ENCODE measurements around the gene TBC1D17.

The TBC1D17 gene

DNA sequence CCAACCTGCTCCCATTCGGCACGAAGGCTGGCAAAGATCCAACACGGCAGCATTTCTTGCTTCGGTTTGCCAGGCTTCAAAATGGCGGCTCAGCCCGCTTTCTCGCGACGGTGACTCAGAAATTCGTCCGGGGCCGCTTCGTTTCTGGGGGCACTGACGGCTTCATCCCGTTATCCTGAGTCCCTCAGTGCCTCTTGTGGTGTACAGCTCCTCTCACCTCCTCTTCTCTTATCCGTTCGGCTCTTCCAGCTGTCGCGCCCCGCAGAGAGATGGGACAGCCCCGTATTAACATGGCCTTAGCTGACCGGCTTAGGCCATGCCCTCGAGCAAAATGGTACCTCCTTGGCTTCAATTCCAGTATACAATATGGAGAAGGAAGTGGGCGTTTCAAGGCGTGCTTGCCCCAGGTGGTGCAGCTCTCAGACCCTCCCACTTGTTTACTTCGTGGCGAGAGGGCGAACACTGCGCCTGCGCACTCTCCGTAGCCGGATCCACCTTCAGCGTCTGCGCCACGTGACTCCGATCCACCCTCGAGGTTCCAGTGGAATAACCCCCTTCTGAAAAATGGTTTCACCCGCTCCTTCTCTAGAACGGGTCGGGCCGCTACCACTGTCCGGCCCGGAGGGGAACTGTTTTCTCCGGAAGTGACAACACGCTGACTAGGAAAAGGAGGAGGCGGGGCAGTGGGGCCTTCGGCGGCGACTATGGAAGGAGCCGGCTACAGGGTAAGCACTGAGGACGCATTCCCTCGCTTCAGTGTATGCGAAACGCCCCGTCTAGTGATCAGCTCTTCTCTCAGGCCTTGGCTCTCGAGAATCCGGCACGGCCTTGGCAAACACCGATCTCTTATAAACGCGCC is at the start of gene TBC1D17, which contains the start of gene AKT1S1:
TBC1D17 (plus strand) TSS at position 683 of the 859 bp plus-strand sequence; CDS start at position 705, 22 bp downstream.
AKT1S1 (minus strand) TSS at position 336 of the 859 bp plus-strand sequence. CDS start 4,060 bp downstream, outside the sequence.
- DNase-seq (ENCODE audit: low read depth in 2 of 3, low spot score in 2 of 3): peak; percentile 84 to 97 (median 88)

DNA sequence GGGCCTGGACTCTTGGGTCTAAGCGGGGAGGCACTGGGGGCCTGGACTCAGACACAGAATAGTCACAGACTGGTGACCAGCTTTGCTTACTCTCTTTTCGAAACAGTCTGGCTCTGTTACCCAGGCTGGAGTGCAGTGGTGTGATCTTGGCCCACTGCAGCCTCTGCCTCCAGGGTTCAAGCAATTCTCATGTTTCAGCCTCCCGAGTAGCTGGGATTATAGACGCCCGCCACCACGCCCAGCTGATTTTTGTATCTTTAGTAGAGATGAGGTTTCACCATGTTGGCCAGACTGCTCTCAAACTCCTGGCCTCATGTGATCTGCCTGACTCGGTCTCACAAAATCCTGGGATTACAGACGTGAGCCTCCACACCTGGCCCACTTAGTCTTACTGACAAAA is 48.3 kb upstream of the TBC1D17 start:
- no peak for DNase-seq (ENCODE audit: low read depth in 2 of 3, low spot score in 2 of 3)

DNA sequence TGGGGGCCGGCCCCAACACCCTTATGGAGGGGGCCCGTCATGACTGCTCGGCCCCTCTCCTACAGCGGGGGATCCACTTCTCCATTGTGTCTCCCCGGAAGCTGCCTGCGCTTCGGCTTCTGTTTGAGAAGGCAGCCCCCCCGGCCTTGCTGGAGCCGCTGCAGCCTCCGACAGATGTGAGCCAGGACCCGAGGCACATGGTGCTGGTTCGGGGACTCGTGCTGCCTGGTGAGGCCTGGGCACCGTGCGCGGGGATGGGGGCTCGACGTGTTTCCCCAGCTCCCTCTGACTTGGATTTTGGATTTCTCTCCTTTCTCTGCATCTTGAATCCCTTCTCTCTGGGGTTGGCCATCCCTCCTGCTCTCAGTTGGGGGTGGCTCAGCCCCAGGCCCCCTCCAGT is 47.8 kb upstream of the TBC1D17 start:
- DNase-seq (ENCODE audit: low read depth in 2 of 3, low spot score in 2 of 3): no peak

DNA sequence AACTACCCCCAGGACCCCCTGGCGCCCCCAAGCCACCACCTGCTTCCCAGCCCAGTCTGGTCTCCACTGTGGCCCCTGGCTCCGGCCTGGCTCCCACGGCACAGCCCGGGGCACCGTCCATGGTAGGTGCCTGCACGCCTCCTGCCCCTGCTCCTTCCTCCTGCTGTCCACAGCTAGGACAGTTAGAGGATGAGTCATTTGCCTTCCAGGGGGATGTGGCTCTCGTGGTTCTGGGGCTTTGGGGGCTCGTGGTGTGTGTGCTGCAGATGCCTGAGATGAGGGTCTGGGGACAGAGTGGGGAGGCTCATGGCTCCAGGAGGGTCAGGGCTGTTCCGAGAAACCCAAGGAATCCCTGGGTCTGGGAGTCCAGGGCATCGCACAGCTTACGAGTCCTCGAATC is 46.7 kb upstream of the TBC1D17 start:
- DNase-seq (ENCODE audit: low read depth in 2 of 3, low spot score in 2 of 3): no peak

DNA sequence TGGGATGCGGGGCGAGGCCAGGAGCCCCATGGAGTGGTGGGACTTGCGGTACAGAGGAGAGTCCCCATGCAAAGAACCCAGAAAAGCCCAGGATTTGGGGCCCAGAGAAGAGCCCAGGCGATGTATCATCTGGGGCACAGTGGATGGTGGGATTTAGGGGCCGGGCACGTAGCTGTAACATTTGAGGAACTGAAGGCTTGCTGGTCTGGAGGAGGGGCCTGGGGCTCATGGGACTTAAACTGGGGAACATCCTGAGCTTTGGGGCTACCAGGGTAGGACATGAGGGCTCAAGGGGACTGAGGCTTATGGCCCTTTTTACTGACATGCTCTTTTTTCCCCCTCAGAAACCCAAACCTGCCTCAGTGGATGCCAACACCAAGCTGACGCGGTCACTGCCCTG is 45.9 kb upstream of the TBC1D17 start:
- no peak for DNase-seq (ENCODE audit: low read depth in 2 of 3, low spot score in 2 of 3)

DNA sequence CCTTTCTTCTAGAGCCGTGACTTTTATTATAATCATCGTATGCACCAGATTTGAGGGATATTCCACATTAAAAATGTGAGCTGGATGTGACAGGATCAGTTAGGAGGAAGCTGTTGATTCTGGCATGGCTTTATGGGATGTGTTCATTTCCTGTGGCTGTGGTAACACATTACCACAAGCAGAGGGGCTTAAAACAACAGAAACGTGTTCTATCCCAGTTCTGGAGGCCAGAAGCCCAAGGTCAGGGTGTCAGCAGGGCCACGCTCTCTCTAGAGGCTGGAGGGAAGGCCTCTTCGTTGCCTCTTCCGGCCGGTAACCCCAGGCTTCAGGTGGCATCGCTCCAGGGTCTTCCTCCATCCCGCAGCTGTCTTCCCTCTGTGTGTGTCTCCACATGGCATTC is 44.9 kb upstream of the TBC1D17 start:
- no peak for DNase-seq (ENCODE audit: low read depth in 2 of 3, low spot score in 2 of 3)

DNA sequence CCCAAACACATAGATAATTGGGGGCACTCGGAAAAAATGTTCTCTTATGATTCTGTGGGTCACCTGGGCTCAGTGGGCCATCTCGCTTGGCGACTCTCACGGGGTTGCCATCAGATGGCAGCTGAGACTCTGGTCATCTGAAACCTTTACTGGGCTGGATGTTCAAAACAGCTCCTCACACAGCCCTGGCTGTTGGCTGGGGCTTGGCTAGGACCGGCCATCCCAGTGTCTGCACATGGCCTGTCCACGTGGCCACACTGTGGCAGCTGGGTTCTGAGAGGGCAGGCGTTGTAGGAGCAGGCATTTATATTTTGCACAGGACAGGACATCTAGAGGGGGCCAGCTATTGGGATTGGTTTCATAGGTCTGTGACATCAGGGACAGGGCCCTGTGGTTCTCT is 43.9 kb upstream of the TBC1D17 start:
- no peak for DNase-seq (ENCODE audit: low read depth in 2 of 3, low spot score in 2 of 3)

- no peak for DNase-seq (ENCODE audit: low read depth in 2 of 3, low spot score in 2 of 3)
Observed at GRCh38 chr19:49835562-49835961, 41.9 kb upstream of the TBC1D17 start.

GRCh38 chr19:49836176-49837008 is 41.1 kb upstream of the TBC1D17 start:
- DNase-seq (ENCODE audit: low read depth in 2 of 3, low spot score in 2 of 3): no peak

DNA sequence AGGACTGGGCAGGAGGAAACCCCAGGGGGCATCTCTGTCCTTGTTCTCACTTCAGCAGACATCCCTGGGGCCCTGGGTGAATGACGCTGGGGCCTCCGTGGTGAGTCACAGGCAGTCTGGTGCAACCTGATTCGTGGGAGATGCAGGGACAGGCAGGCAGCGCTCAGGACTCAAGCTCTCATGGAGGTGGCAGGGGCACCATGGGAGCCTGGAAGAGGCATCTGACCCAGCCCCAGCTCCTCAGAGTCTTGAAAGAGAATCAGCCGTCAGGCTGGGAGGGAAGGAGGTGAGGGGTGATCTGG is 40.5 kb upstream of the TBC1D17 start:
- DNase-seq (ENCODE audit: low read depth in 2 of 3, low spot score in 2 of 3): no peak

DNA sequence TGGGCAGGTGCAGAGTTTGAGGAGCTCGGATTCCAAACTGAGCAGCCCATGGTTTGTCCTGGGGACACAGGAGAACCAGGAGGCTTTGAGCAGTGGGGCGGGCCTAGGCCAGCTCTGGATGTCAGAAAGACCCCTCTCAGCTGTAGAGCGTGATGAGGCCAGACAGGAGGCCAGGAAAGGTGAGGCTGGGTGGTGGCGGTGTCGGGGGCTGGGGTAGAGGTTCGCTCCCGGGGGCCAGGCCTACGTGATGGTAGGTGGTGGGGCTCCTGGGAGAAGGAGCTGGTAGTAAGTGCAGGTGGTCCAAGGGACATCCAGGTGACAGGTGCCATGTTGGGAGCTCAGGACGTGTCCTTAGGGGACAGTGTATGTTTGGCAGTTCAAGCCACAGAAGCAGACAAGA is 40.1 kb upstream of the TBC1D17 start:
- no peak for DNase-seq (ENCODE audit: low read depth in 2 of 3, low spot score in 2 of 3)

DNA sequence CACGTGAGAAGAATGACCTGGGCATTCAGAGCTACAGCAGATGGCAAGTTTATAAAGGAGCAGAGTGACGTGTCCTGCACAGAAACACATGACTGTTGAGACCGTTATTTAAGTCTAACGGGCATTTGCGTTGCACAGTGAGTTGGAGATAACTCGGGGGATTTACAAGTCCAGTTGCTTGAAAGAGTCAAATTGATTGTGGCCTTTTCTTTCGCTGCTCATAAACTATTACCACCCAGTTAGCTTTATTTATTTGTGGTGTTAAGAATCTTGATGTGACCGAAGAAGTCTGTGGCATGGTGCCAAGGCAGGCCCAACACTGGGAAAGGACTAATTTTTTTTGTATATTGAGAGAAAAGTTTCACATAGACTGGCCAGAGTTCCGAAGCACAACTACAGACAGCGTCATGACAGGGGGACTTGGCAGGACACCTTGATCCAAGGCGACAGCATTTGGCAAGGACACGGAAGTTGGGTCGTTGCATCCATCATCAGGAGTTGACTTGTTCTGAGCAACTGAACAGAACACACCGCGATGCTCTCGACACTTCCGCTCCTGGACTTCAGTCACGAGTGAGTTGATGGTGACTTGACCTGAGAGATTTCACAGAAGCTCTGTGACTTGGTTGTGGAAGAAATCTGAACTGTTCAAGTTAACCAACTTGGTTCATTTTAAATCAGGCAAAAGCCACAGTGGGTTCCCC is 38.5 kb upstream of the TBC1D17 start:
- DNase-seq (ENCODE audit: low read depth in 2 of 3, low spot score in 2 of 3): no peak

DNA sequence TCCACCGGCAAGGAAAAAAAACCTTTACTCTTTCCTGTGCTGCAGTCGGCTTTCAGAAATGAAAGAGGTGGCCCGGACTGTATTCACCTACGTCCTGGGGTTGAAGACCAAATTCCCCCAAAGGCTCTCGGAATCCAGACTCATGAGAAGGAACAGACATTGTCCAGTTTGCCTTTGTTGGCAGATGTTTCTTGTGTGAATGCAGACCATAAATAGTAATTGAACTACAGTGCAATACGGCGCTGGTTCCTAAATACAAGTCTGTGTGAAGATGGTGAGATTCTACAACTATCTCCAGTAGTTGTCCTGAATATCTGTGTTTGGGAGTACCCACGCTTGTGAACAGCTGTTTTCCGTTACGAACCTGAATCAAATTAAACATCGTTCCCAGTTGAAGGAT is 37.8 kb upstream of the TBC1D17 start:
- DNase-seq (ENCODE audit: low read depth in 2 of 3, low spot score in 2 of 3): no peak

DNA sequence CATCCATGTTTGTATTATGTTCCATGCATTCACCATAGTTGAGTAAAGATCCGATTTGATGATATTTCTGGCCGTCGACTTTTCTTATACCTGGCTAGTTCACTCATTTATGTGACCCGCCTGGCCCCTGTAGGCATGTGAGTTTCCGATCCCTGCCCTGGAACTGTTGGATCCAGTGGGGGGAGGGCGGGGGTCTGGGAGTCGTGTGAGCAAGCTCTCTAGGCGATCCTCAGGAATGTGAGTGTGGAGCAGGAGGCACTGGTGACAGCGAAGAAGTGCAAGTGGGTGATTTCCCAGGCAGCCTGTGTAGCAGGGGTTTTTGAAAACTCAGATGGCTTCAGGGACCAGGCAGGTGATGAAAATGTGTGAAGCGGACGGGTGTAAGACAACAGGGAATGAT is 37.2 kb upstream of the TBC1D17 start:
- DNase-seq (ENCODE audit: low read depth in 2 of 3, low spot score in 2 of 3): no peak

- DNase-seq (ENCODE audit: low read depth in 2 of 3, low spot score in 2 of 3): no peak
Observed at GRCh38 chr19:49840736-49841249, 36.7 kb upstream of the TBC1D17 start.

DNA sequence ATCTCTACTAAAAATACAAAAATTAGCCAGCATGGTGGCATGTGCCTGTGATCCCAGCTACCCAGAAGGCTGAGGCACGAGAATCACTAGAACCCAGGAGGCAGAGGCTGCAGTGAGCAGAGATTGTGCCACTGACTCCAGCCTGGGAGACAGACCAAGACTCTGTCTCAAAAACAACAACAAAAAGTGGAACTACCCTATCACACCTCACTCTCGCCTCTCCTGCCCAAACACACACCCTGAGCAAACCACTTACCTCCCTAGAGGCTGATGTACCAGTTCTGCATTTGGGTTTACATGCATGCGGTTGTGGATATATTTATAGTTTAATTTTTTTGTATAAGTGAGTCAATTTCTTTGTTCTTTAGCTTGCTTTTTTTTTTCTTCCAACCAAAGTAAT is 34.2 kb upstream of the TBC1D17 start:
- no peak for DNase-seq (ENCODE audit: low read depth in 2 of 3, low spot score in 2 of 3)

DNA sequence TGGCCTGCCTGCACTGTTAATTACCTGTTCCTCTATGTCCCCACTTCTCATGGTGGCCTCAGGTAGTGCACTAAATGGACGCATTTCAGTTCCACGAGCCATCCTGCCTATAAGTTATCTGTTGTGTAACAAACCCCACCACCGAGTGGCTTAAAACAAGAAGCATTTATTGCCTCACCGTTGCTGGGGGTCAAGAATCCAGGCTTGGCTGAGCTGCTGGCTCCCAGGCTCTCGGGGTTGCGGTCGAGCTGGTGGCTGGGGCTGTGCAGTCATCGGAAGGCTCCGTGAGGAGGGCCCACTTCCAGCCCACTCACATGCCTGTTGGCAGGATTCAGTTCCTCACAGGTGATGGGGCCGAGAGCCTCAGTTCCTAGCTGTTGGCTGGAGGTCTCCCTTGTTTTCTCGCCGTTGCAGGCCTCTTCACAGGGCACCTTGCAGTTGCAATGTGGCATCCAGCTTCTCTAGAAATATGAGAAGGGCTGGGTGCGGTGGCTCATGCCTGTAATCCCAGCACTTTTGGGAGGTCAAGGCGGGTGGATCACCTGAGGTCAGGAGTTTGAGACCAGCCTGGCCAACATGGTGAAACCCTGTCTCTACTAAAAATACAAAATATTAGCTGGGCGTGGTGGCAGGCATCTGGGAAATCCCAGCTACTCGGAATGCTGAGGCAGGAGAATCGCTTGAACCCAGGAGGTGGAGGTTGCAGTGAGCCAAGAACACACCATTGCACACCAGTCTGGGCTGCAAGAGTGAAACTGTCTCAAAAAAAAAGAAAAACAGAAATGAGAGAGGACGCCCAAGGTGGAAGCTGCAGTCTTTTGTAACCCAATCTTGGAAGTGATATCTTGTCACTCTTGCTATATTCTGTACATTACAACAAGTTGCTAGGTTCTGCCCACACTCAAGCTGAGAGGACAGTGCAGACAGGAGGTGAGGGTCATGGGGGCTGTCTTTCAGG is 33.1 kb upstream of the TBC1D17 start:
- no peak for DNase-seq (ENCODE audit: low read depth in 2 of 3, low spot score in 2 of 3)

DNA sequence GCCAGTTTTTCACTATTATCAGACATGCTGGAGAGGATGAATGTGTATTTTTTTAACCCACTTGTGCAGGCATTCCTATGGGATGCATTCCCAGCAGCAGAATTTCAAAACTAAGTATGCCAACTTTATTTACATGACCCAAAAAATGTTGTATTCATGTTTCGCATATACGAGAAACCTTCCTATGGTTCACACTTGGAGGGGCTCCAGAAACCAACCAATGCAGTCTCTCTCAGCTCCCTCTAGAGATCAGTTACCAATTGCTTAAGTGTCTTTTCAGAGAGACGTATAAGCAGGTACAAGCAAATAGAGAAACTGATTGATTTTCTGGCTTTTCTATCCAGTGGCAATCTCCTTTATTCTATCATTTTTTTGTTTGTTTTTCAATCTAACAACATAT is 32.1 kb upstream of the TBC1D17 start:
- DNase-seq (ENCODE audit: low read depth in 2 of 3, low spot score in 2 of 3): no peak

DNA sequence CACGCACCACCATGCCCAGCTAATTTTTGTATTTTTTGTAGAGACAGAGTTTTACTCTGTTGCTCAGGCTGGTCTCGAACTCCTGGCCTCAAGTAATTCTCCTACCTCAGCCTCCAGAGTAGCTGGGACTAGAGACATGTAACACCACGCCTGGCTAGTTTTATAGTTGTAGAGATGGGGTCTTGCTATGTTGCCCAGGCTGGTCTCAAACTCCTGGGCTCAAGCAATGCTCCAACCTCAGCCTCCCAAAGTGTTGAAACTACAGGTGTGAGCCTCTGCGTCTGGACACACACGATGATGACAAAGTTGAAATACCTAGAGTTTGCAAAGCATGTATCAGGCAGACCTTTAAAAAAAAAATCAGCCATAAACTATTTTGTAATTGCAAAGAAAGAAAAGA is 31.1 kb upstream of the TBC1D17 start:
- no peak for DNase-seq (ENCODE audit: low read depth in 2 of 3, low spot score in 2 of 3)
